ENCODE measurements around the gene SUPT5H.

Gene SUPT5H

DNA sequence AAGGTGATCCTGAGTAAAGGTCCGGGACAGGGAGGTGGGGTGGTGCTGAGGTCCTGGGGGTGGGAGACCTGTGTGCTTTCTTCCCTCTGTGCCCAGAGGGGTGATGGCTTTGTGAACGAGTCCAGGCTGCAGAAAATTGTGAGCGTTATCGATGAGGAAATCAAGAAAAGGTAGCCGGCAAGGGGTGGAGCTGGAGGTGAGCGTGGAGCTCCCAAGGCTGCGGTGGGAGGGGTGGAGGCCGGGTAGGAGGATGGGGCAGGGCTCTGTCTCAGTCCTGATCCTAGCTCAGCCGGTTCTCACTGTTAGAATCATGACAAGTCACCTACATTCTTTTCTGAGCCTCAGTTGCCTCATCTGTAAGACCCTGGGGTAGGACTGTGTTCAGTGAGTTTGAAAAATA lies 73.6 kb downstream of the SUPT5H start:
- TF ChIP-seq, protein P1, sequence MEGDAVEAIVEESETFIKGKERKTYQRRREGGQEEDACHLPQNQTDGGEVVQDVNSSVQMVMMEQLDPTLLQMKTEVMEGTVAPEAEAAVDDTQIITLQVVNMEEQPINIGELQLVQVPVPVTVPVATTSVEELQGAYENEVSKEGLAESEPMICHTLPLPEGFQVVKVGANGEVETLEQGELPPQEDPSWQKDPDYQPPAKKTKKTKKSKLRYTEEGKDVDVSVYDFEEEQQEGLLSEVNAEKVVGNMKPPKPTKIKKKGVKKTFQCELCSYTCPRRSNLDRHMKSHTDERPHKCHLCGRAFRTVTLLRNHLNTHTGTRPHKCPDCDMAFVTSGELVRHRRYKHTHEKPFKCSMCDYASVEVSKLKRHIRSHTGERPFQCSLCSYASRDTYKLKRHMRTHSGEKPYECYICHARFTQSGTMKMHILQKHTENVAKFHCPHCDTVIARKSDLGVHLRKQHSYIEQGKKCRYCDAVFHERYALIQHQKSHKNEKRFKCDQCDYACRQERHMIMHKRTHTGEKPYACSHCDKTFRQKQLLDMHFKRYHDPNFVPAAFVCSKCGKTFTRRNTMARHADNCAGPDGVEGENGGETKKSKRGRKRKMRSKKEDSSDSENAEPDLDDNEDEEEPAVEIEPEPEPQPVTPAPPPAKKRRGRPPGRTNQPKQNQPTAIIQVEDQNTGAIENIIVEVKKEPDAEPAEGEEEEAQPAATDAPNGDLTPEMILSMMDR (IDR thresholded peaks at IDR 0.05; ENCODE audit: control extremely low read depth, extremely low read depth, low read depth, missing control alignments) = no peak
- POLR2A ChIA-PET = no interaction called here
- no peak for DNase-seq (ENCODE audit: extremely low spot score)
- CTCF ChIA-PET = interaction anchor here (1.1 to 3.8 kb wide), 4 partner anchors 13 to 21 kb away, joined by 3 to 15 read pairs (median 6); partner anchors contain the start of gene EID2B

DNA sequence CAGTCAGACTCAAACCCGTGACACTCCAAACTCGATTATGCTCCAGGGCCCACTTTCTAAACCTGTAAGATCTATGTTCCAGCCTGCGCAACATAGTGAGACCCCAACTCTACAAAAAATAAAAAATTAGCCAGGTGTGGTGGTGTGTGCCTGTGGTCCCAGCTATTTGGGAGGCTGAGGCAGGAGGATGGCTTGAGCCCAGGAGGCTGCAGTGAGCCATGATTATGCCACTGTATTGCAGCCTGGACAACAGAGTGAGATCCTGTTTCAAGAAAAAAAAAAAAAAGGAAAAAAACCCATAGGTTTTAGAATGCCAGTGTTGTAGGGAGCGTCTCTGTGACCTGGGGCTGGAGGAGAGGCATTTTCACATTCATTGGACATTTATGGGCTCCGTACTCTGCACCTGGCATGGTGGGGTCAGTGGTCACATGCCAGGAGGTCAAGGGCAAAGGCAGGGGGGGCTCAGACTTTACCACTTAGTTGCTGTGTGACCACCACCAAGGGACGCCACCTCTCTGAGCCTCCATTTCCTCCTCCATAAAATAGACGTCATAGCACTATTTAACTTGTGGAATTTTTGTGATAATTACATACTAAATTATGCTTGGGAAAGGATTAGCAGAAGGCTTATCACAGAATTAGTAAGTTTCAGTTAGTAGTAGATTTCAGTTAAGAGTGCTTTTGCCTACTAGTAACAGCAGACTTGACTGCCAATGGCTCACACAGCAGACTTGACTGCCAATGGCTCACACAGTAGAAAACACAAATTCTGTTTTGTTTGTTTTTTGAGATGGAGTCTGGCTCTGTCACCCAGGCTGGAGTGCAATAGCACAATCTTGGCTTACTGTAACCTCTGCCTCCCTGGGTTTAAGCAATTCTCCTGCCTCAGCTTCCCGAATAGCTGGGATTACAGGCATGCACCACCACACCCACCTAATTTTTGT lies 75.4 kb downstream of the SUPT5H start:
- ChIA-PET POLR2A (no interaction called here), CTCF (interaction anchor here (1.0 to 3.8 kb wide), 2 partner anchors 11 to 17 kb away, joined by 3 to 15 read pairs; partner anchors contain the start of gene EID2B)
- TF ChIP-seq, protein P1 (IDR thresholded peaks at IDR 0.05; ENCODE audit: control extremely low read depth, extremely low read depth, low read depth, missing control alignments) = no peak
- no peak for DNase-seq (ENCODE audit: extremely low spot score)

DNA sequence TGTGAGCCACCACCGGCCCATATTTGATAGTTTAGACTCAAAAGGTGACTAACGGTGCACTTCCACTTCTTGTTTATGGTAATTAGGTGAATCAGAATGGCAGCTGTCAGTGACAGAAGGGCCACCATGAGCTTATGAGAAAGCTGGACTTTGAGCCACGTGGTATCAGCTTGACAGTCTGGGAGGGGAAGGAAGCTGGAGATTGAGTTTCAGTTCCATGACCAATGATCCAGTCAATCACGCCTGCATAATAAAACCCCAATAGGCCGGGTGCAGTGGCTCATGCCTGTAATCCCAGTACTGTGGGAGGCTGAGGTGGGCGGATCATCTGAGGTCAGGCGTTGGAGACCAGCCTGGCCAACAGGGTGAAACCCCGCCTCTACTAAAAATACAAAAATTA lies 79.1 kb downstream of the SUPT5H start:
- CTCF ChIA-PET = interaction anchor here (1.2 to 1.3 kb wide), 2 partner anchors 8 to 10 kb away, joined by 4 to 6 read pairs; partner anchors contain the start of gene EID2B

DNA sequence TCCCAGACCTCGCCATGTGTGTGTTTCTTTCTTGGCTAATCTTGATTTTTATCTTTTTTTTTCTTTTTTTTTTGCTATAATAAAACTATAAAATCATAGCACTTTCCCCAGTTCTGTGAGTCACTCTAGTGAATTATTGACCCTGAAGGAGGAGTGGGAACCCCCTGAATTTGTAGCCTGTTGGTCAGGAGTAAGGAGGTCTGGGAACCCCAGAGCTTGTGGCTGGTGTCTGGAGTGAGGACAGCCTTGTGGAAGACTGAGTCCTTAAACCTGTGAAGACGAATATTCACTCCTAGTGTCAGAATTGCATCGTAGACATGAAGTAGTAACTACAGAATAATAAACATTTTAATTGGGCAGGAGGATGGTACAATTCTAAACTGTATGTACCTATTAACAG lies 79.8 kb downstream of the SUPT5H start:
- DNase-seq (ENCODE audit: extremely low spot score) = no peak
- TF ChIP-seq, protein P1 (IDR thresholded peaks at IDR 0.05; ENCODE audit: control extremely low read depth, extremely low read depth, low read depth, missing control alignments) = no peak
- POLR2A ChIA-PET = no interaction called here
- CTCF ChIA-PET = interaction anchor here (1.2 to 1.3 kb wide), 2 partner anchors 7 to 9 kb away, joined by 4 to 6 read pairs; partner anchors contain the start of gene EID2B

More for the DNA sequence above, 79.1 kb downstream of the SUPT5H start:
- TF ChIP-seq, protein P1 (IDR thresholded peaks at IDR 0.05; ENCODE audit: control extremely low read depth, extremely low read depth, low read depth, missing control alignments) = no peak
- POLR2A ChIA-PET = no interaction called here
- no peak for DNase-seq (ENCODE audit: extremely low spot score)

Measured in GM10248 (cell line).